Stimulated activated CD8-positive, alpha-beta memory T cell treated with anti-CD3 and anti-CD28 coated beads, Interleukin-7, amount 100 ng/mL, for 4 hours (primary cell): ENCODE measurements around the gene HPCAL1.

ENCODE experiments used
- DNase-seq, 2 donors: peaks; one replicate each; pipeline ENCODE4 v3.0.0-alpha.2; 2020; ENCODE audit warnings: low read depth in 2 of 2

Gene HPCAL1

GRCh38 chr2:10355471-10356438, 53.1 kb downstream of the HPCAL1 start:
- DNase-seq = no peak

- DNase-seq = no peak
These were observed 53.7 kb downstream of the HPCAL1 start for GRCh38 chr2:10356439-10356811.

- no peak for DNase-seq
These were observed 54.8 kb downstream of the HPCAL1 start for GRCh38 chr2:10357193-10358169.

- DNase-seq = no peak
These were observed 56.5 kb downstream of the HPCAL1 start for GRCh38 chr2:10359246-10359645.

GRCh38 chr2:10359731-10360329, 57.1 kb downstream of the HPCAL1 start:
- DNase-seq = no peak

GRCh38 chr2:10360460-10360849, 57.8 kb downstream of the HPCAL1 start:
- no peak for DNase-seq

GRCh38 chr2:10360850-10361588, 58.3 kb downstream of the HPCAL1 start:
- DNase-seq = no peak

- no peak for DNase-seq
These were observed 59.6 kb downstream of the HPCAL1 start for GRCh38 chr2:10362096-10362897.

GRCh38 chr2:10362898-10363454, 60.3 kb downstream of the HPCAL1 start:
- DNase-seq = no peak

GRCh38 chr2:10363861-10364610, 61.3 kb downstream of the HPCAL1 start:
- no peak for DNase-seq

GRCh38 chr2:10365412-10365811, 62.7 kb downstream of the HPCAL1 start:
- DNase-seq = no peak

GRCh38 chr2:10366601-10367270, 64.0 kb downstream of the HPCAL1 start:
- no peak for DNase-seq

GRCh38 chr2:10367472-10368439, 65.1 kb downstream of the HPCAL1 start:
- DNase-seq = no peak

- DNase-seq = no peak
These were observed 66.0 kb downstream of the HPCAL1 start for GRCh38 chr2:10368491-10369231.

- DNase-seq = no peak
These were observed 66.9 kb downstream of the HPCAL1 start for GRCh38 chr2:10369269-10370255.

- no peak for DNase-seq
These were observed 67.7 kb downstream of the HPCAL1 start for GRCh38 chr2:10370390-10370789.
